GM21528 (cell line): ENCODE measurements around the gene CSNK1G1.
"Not testable (repeated sequence)": the region's sequence is repeated elsewhere in the genome, so short reads cannot be mapped to it uniquely, and the experiment has no call there.

ENCODE experiments used
- ATAC-seq: cut with Tn5 transposase; IDR thresholded peaks from one replicate; pipeline ENCODE4 v1.9.1; 2021; ENCODE audit warnings: mild to moderate bottlenecking, moderate library complexity; ENCODE audit not compliant: unreplicated experiment, low FRiP score

Gene CSNK1G1

DNA sequence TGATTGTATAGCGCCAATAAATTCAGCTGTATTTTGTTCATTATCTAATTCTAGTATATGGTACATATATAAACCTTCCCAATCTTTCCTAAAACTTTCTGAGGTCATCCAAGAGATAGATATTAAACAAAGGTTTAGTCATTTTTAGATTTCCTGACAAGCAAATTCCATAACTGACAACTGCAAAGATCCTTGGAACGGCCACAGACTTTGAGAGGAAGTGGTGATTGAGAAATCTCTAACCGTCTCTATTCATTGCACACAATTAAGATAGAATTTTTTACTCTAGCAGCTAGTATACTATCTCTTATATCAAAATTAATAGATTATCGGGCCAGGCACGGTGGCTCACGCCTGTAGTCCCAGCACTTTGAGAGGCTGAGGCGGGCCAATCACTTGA is 4.7 kb downstream of the CSNK1G1 start:
- no peak for ATAC-seq

DNA sequence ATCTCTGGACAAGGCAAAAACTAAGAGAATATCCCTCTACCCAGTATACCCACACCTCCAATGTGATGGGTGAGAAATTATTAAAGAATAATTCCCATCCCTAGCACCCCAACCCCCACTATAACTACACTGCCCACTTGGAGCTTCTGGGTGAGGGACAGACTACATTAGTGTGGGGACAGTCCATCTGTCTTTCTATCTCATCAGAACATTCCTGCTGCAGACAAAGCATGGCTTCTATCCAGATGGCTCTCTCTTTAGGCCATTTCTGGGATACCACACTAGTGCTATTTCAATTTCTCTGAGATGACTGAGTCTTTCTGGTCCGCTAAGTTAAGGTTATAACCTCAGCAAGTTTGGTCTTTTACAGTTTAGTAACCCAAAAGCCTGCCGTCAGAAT is 6.6 kb downstream of the CSNK1G1 start:
- ATAC-seq: no peak

- ATAC-seq: no peak
These were observed 7.5 kb downstream of the CSNK1G1 start for GRCh38 chr15:64348455-64348854.

DNA sequence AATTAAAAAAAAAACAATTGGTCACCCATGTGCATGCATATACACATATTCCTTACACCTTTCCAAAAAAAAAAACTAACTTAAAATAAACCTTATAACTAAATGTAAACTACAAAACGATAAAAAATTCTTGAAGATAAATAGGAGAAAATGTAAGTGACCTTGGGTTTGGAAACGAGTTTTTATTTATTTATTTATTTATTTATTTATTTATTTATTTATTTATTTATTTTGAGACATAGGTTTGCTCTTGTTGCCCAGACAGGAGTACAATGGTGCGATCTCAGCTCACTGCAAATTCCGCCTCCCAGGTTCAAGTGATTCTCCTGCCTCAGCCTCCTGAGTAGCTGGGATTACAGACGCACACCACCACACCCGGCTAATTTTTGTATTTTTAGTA is 9.7 kb downstream of the CSNK1G1 start:
- not testable (repeated sequence) for ATAC-seq

DNA sequence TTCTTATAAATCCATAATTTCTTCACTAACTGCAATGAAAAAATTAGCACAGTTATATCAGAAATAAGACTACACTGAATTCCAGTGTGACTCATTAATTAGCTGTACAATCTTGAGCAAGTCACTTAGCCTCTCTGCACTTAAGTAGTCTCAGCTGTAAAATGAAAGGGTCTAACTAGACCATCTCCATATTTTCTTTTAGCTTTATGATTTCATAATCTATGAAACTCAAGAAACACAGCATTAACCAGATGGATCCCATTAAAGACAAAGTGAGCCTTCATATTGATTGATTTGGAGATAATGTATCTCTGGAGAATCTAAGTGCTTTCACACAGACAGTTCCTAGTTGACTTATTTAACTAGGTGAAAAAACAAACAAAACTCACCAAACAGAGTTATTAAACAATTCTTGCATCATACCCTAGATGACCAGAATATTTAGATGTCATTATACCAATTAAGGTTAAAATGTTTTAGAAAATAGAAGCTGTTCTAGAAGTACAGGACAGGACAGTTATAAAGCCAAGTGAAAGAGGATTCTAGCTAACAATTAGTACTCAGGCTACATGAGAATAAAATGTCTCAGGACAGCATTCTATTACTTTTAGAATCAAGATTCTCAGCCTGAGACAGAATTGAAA is 11.2 kb downstream of the CSNK1G1 start:
- no peak for ATAC-seq

GRCh38 chr15:64343841-64344240 is 12.1 kb downstream of the CSNK1G1 start:
- ATAC-seq: no peak

DNA sequence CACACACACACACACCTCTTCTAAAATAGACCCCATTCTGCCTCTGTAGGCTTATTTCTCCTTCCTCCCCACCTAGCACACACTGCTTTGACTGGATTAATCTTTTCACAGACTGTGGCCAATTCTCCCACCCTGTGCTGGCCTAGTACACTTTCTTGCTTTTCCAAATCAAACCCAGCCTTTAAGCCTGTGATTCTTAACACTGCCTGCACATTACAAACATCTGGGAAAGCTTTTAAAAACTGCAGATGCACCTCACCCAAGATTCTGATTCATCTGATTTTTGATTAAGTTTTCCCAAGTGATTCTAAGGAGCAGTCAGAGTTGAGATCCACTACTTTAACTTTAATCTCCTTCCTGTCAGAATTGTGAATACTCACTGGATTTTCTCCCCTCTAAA is 12.8 kb downstream of the CSNK1G1 start:
- no peak for ATAC-seq

DNA sequence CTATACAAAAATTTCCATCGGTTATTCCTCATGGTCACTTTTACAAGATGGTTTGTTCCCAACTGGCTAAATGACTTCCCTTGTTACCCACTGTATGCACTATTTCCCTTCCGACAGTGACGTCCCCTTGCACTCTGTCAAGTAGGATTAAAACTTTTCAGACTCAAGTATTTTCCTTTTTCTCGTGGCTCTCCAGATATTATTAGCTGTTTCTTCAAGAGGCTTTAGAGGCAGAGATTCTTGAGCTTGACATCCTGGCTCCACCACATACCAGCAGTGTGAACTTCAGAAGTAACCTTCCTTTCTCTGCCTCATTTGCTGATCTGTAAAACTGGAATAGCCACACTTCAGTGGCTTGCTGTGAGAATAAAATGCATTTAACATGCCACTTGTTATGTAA is 14.0 kb downstream of the CSNK1G1 start:
- no peak for ATAC-seq

GRCh38 chr15:64340355-64340754 is 15.6 kb downstream of the CSNK1G1 start:
- ATAC-seq: no peak

DNA sequence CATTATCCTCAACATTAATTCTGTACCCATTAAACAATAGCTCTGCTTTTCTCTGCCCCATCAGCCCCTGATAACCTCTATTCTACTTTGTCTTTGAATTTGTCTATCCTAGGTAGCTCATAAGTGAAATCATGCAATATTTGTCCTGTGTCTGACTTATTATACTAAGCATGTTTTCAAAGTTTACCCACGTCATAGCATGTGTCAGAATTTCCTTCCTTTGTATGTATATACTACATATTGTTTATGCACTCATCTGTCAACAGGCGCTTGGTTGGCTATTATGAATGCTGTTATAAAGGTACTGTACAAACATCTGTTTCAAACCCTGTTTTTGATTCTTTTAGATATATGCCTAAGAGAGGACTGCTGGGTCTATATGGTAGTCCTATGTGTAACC is 18.2 kb downstream of the CSNK1G1 start:
- no peak for ATAC-seq

- ATAC-seq: no peak
These were observed 21.7 kb downstream of the CSNK1G1 start for GRCh38 chr15:64333986-64334929.

DNA sequence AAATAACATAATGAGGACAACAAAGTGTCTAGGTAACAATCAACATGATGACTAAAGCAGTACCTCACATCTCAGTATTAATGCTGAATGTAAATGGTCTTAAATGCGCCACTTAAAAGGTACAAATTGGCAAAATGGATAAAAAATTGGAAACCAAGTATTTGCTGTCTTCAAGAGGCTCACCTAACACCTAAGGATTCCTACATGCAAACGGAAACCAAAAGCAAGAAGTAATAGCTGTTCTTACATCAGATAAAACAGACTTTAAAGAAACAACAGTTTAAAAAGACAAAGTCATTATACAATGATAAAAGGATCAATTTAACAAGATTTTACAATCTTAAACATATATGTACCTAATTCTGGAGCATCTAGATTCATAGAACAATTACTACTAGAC is 22.5 kb downstream of the CSNK1G1 start:
- ATAC-seq: no peak

- ATAC-seq: not testable (repeated sequence)
These were observed 24.3 kb downstream of the CSNK1G1 start for GRCh38 chr15:64331668-64332067.

DNA sequence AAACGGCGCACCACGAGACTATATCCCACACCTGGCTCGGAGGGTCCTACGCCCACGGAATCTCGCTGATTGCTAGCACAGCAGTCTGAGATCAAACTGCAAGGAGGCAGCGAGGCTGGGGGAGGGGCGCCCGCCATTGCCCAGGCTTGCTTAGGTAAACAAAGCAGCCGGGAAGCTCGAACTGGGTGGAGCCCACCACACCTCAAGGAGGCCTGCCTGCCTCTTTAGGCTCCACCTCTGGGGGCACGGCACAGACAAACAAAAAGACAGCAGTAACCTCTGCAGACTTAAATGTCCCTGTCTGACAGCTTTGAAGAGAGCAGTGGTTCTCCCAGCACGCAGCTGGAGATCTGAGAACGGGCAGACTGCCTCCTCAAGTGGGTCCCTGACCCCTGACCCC is 29.0 kb downstream of the CSNK1G1 start:
- ATAC-seq: not testable (repeated sequence)

DNA sequence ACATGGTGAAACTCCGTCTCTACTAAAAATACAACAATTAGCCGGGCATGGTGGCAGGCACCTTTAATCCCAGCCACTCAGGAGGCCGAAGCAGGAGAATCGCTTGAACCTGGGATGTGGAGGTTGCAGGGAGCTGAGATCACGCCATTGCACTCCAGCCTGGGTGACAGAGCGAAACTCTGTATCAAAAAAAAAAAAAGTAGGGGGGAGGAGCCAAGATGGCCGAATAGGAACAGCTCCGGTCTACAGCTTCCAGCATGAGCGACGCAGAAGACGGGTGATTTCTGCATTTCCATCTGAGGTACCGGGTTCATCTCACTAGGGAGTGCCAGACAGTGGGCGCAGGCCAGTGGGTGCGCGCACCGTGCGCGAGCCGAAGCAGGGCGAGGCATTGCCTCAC is 29.5 kb downstream of the CSNK1G1 start:
- not testable (repeated sequence) for ATAC-seq

GRCh38 chr15:64324165-64324877 is 31.7 kb downstream of the CSNK1G1 start:
- ATAC-seq: no peak

GRCh38 chr15:64315216-64315615 is 40.8 kb downstream of the CSNK1G1 start:
- ATAC-seq: no peak

GRCh38 chr15:64314456-64314855 is 41.5 kb downstream of the CSNK1G1 start:
- ATAC-seq: no peak

DNA sequence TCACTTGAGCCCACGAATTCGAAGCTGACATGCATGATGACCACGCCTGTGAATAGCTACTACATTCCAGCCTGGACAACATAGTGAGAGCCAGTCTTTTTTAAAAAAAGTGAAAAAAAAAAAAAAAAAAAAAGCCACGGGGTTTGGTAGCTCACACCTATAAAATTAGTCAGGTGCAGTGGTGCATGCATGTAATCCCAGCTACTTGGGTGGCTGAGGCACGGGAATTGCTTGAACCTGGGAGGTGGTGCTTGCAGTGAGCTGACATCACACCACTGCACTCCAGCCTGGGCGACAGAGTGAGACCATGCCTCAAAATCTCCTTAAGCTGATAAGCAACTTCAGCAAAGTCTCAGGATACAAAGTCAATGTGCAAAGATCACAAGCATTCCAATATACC is 44.4 kb downstream of the CSNK1G1 start:
- no peak for ATAC-seq

- no peak for ATAC-seq
These were observed 45.9 kb downstream of the CSNK1G1 start for GRCh38 chr15:64310036-64310435.

DNA sequence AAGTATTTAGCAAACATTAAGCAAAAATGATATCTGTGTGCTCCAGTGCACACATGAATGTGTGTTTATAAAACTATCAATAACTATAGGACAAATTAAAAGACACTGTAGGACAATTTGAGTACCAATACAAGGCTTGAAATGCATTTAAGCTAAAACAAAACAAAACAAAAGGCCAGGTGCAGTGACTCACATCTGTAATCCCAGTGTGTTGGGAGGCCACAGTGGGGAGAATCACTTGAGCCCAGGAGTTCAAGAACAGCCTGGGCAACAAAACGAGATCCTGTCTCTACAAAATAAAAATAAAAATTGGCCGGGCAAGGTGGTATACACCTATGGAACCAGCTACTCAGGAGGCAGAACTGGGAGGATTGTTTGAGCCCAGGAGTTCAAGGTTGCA is 50.7 kb downstream of the CSNK1G1 start:
- ATAC-seq: no peak
